Measurements from ENCODE around the gene CSF3.
A peak's percentile ranks its signal among the peaks of the same experiment; 100 is the strongest.

The CSF3 gene

DNA sequence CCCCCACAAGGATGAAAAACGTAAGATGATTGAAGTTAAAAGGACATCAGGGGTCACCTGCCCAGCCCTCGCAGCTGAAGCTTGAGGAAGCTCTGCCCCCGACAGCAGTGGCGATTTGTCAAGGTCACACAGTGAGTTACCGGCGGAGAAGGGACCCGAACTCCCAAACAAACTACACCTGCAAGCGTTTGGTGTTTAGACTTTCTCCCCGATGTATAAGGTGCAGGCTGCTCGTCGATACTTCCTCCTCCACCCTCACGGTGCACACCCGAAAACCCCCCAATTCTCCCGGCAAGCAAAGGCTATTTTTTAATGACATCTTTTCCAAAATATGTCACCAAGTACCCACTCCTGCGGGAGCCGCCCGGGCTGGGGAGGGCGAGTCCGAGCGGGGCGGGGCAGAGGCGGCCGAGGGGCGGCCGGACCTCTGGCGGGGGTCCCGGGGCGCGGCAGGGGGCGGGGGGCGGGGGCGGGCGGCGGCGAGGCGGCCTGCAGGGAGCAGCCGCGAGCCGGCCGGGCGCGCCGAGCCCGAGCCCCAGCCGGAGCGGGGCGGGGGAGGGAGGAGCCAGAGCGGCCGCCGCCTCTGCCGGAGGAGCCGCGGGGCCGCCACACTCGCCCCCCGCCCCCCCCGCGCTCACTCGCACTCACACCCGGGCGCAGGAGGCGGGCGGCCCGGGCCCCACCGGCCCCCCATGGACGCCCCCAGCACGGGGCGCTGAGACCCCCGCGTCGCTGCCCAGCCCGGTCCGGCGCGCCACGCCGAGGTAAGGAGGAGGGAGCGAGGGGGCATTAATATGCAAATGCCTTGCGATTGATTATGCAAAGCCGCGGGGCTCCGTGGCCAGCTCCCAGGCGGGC is 47.3 kb downstream of the CSF3 start, which contains the start of gene THRA:
THRA (plus strand) TSS at position 637 of the 858 bp plus-strand sequence. CDS start 11,524 bp downstream, outside the sequence.
- peak; percentile 51 to 58 for DNase-seq

DNA sequence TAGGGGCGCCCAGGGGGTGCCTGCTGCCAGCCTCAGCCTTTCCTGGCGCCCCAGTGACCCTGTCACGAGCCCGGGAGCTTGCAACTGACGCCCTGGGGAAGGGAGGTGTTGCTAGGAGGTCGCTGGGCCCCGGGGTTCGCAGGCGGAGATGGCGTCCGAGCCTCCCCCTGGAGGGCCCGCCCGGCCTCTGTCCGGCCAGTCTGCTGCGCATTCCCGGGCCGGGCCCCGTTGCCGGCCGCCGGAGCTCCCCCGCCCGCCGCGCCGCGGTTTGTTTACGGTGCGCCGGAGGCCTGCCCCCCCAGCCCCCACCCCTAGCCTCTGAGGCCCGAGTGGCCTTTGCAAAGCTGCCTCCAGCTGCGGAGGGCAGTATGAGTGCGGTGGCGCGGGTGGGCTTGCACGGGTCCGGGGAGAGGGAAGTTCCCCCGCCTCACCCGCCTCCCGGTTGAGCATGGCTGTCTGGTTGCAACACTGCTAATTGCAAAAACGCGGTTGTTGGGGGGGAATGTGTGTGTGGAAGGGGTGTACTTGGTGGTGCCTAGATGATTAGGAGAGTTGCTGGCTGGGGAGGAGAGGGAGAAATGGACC is 48.0 kb downstream of the CSF3 start:
- no peak for DNase-seq

DNA sequence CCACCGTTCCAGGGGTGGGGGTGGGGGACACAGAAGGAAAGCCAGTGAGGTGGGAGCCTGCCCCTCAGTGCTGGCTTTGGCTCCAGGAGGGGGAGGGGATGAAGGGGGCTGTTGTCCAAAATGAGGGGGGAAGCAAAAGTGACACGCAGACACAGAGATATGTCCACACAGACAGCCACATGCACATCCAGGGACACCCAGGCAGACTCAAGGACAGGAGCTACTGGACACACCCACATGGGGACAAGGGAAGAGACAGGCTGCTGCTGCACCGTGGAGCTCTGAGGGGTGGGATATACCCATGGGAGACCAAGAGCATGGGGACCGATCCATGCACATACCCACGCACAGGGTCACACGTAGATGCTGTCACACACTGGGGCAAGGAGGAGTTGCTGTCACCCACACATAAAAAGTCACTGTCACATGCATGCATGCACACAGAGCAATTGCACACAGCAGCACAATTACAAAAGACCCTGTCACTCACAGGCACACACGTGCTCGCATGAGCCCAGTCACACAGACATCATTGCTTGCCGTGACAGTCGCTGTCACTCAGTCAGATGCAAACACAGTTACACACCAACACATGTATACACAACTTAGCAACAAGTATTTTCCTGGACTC is 48.8 kb downstream of the CSF3 start:
- no peak for DNase-seq

DNA sequence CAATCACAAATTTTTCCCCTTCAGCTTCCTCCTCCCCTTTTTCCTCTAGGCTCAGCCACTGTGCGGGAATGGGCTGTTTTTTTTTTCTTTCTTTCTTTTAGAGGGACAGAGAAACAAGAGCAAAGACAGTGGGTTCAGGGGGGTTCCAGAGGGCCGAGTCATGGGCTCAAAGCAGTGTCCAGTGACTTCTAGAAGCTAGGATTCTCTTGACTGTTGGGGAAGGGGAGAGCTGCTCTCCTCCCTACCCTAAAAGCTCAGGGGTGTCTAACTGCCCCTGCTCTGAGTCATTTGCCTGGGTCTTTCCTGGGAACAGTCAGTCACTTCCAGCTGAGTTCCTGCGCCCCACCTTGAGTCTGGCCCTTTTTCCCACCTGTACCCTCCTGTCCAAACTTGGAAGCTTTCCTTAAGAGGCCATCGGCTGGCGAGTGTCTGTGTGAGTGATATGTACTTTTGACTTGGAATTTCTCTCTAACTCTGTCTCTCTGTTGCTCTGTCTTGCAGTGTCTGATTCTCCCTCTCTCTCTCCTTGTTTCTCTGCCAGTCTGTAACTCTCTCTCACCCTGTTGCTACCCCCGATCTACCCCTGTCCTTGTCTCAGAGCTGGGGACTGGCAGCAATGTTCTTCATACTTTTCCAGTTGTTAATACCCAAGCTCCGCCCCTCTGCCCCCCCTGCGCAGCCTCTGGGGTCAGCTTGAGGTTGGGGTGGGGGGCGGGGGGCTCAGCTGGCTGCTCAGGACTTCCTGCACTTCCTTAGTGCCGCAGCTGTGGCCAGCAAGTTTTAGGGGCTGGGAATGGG is 49.9 kb downstream of the CSF3 start:
- DNase-seq = no peak

DNA sequence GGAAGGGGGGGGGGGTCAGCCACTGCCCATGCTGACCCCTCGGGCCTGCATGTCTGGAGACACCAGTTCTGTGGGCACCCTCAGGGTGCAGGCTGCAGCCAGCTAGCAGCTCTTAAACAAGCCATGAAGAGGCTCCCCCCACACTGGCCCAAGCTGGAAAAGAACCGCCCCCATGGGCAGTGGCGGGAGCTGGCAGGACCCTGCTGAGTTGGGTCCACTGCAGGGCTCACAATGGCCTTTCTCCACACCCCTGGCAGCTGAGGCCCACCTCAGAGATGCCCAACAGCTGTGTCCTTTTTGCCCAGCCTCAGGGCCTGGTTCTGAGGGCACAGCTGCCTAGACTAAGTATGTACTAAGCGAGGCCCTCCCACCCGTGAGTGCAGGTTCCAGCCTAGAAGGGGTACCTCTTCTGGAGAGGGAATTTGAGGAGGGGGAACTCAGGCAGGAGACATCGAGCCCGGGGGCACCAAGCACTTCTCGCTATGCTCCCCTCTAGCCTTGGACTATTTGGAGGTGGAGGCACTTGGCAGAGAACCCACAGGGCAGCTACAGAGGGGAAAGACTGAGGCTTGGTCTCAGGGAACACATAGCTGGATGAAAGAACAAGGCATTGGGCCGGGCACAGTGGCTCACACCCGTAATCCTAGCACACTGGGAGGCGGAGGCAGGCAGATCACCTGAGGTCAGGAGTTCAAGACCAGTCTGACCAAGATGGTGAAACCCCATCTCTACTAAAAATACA is 50.7 kb downstream of the CSF3 start:
- no peak for DNase-seq

All from activated CD4-positive, alpha-beta T cell treated with anti-CD3 and anti-CD28 coated beads, Interleukin-2, amount 50 U/mL, for 4 hours (primary cell).